ENCODE results near the gene MYO6.

MYO6 gene

GRCh38 chr6:75870389-75870788, 121.3 kb downstream of the MYO6 start:
- DNase-seq (ENCODE audit: low read depth) = peak; percentile 98
- TF ChIP-seq, protein P1, sequence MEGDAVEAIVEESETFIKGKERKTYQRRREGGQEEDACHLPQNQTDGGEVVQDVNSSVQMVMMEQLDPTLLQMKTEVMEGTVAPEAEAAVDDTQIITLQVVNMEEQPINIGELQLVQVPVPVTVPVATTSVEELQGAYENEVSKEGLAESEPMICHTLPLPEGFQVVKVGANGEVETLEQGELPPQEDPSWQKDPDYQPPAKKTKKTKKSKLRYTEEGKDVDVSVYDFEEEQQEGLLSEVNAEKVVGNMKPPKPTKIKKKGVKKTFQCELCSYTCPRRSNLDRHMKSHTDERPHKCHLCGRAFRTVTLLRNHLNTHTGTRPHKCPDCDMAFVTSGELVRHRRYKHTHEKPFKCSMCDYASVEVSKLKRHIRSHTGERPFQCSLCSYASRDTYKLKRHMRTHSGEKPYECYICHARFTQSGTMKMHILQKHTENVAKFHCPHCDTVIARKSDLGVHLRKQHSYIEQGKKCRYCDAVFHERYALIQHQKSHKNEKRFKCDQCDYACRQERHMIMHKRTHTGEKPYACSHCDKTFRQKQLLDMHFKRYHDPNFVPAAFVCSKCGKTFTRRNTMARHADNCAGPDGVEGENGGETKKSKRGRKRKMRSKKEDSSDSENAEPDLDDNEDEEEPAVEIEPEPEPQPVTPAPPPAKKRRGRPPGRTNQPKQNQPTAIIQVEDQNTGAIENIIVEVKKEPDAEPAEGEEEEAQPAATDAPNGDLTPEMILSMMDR (IDR thresholded peaks at IDR 0.05; ENCODE audit: control insufficient read depth, extremely low read depth, insufficient read depth) = no peak
- no peak overlapping the region; the same call in 1 of the 2 replicates for H3K4me3 ChIP-seq (ENCODE audit: low read depth, low read length)

DNA sequence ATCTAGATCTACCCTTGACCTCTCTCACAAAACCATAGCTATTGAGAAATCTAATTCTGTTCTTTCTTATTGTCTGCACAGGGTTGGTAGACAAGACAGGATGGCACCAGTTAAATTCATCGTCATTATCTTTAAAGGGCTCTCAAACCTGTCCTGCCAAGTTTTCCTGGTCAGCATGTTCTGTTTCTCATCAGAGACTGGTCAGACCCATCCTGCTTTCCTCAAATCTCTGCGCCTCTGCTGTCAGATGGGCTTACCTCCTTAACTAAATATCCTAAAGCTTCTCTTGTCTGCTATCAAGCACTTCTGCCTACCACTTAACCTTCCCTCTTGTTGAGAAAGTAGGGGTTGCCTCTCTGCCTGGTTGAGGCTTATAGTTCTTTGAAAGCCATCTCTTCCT, 125.2 kb downstream of the MYO6 start:
- TF ChIP-seq, protein P1 (IDR thresholded peaks at IDR 0.05; ENCODE audit: control insufficient read depth, extremely low read depth, insufficient read depth) = no peak
- DNase-seq (ENCODE audit: low read depth) = no peak
- H3K4me3 ChIP-seq (ENCODE audit: low read depth, low read length) = no peak overlapping the region

DNA sequence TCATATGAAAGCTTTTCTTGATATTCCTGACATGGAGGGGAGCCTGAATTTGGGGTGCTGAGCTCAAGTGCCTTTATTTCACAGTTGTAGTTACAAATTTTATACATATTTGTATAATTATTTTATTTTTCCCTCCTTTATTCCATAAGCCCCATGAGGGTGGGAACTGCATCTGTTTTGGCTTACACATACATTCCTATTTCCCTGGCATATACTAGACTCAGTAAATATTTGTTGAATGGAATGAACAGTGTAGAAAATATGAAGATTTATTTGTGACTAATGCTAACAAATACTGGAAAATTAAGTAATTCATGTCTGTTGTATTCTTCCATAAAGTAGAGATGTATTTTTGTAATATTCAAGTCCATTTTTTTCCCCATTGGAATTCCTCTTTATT, 127.1 kb downstream of the MYO6 start:
- no peak overlapping the region for H3K4me3 ChIP-seq (ENCODE audit: low read depth, low read length)
- no peak for DNase-seq (ENCODE audit: low read depth)
- TF ChIP-seq, protein P1 (IDR thresholded peaks at IDR 0.05; ENCODE audit: control insufficient read depth, extremely low read depth, insufficient read depth) = no peak

DNA sequence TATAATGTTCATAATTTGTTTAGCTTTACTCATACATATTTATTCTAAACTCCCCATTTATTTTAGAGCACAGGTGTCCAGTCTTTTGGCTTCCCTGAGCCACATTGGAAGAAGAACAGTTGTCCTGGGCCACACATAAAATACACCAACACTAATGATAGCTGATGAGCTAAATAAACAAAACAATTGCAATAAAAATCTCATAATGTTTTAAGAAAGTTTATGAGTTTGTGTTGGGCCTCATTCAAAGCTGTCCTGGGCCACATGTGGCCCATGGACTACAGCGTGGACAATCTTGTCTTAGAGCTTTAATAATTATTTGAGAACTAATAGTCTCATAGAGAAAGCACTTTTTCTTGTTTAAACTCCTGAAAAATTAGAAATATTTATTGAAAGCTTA, 131.3 kb downstream of the MYO6 start:
- DNase-seq (ENCODE audit: low read depth) = peak; percentile 94
- TF ChIP-seq, protein P1 (IDR thresholded peaks at IDR 0.05; ENCODE audit: control insufficient read depth, extremely low read depth, insufficient read depth) = no peak

DNA sequence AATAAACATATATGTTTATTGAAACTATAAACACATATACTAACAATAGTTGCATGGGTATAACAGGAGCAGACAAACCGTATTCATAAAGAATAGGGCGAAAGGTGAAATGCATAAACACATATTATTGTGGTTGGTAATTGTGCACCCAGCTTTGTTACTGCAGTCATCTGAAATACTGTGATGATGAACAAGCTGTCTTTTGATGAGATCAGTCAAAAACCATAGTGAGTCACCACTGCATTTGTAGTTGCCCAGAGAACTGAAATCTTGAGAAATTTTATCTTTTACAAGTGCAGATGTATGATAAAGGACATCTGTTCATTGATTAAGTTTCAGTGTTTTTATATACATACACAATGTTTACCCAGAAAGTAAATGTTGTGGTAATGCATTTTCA, 133.7 kb downstream of the MYO6 start:
- H3K4me3 ChIP-seq (ENCODE audit: low read depth, low read length) = no peak overlapping the region
- DNase-seq (ENCODE audit: low read depth) = peak; percentile 63
- TF ChIP-seq, protein P1 (IDR thresholded peaks at IDR 0.05; ENCODE audit: control insufficient read depth, extremely low read depth, insufficient read depth) = no peak

More for the DNA sequence above, 131.3 kb downstream of the MYO6 start:
- H3K4me3 ChIP-seq (ENCODE audit: low read depth, low read length) = no peak overlapping the region

DNA sequence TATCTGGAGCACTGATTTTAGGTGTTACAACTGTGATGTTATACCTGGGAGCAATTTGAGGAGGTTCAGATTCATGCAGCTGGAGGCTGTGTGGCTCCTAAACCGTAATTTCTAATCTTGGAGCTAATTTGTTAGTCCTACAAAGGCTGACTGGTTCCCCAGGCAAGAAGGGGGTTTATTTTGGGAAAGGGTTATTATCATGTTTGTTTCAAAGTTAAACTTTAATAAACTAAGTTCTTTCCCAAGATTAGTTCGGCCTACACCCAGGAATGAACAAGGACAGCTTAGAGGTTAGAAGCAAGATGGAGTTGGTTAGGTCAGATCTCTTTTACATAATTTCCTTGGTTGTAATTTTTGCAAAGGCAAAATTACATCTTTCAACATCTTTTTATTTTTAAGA, 135.8 kb downstream of the MYO6 start:
- DNase-seq (ENCODE audit: low read depth) = no peak
- TF ChIP-seq, protein P1 (IDR thresholded peaks at IDR 0.05; ENCODE audit: control insufficient read depth, extremely low read depth, insufficient read depth) = no peak
- H3K4me3 ChIP-seq (ENCODE audit: low read depth, low read length) = no peak overlapping the region

- TF ChIP-seq, protein P1 (IDR thresholded peaks at IDR 0.05; ENCODE audit: control insufficient read depth, extremely low read depth, insufficient read depth) = no peak
- H3K4me3 ChIP-seq (ENCODE audit: low read depth, low read length) = no peak overlapping the region
- no peak for DNase-seq (ENCODE audit: low read depth)
Observed at GRCh38 chr6:75892384-75892783, 143.3 kb downstream of the MYO6 start.

All from LNCaP clone FGC (cell line).